Suppressor macrophage (primary cell): ENCODE measurements around the gene ZDHHC22.

Experiments used
- DNase-seq, 4 experiments: peaks; one replicate each; pipeline ENCODE4 v3.0.0-alpha.2; 2020 to 2022

ZDHHC22 gene

DNA sequence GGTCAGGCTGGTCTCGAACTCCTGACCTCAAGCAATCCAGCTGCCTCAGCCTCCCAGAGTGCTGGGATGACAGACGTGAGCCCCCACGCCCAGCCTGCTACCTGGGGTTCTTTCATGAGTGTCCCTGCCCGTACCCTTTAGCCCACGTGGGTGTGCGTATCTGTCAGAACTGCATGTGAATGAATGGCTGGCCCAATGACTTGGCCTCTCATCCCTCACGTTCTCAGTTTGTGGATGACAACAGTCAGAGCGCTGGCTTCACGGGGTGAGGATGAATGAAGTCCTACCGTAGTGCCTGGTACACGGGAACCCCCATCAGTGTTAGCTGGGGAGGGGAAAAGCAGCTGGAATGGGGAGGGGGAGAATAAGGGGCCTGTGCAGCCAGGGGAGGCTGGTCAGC is 16.1 kb upstream of the ZDHHC22 start:
- no peak for DNase-seq

DNA sequence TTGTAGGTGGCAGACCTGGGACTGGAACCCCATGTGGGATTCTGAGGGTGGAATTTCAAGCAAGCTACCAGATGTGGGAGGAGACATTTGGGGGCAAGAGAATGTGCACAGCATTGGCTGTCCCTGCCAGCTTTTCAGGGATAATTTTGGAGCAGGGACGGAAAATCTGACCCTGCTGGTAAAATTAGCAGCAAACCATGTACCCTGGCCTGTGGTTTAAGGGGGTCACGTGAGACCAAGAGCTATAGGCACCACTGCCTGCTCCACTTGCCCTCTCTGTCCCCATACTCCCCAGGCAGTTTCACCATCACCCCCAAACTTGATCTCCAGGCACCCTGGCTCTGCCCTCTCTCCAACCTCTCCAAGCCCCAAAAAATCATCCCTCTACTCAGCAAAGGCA is 13.5 kb upstream of the ZDHHC22 start:
- no peak for DNase-seq

DNA sequence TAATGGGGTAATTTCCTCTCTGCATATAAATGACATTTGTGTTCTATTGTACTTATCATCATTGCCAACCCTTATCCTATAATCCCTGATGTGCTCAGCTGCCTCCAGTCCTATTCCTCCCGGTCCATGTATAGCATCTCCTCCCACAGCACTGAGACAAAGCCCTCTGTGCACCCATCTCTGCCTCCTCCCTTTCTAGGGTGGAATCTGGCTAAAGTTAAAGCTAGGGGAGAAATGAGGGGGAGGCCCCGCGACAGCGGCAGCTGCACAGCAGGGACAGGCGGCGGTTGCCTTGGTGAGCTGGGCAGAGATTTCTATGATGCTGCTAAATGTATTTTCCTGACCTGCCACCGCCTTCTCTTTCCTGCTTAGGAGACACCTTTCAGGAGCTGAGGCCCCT is 12.8 kb upstream of the ZDHHC22 start:
- DNase-seq, result no peak

DNA sequence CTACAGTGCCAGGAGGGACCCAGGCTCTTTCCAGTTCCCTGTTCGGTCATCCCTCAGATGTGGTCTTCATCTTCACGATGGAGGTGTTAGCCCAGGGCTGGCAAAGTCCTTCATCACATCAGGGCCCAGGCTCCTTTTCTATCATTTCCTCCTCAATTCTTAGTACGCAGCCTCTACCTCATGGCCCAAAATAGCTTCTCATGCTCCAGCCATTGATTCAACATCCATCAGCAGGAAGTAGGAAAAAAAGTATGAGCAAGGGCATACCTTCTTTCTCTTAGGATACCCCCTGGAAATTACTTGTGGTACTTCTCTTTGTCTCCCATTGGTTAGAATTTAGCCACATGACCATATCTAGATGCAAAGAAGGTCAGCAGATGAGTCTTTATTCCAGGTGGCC is 12.2 kb upstream of the ZDHHC22 start:
- DNase-seq, result no peak

DNA sequence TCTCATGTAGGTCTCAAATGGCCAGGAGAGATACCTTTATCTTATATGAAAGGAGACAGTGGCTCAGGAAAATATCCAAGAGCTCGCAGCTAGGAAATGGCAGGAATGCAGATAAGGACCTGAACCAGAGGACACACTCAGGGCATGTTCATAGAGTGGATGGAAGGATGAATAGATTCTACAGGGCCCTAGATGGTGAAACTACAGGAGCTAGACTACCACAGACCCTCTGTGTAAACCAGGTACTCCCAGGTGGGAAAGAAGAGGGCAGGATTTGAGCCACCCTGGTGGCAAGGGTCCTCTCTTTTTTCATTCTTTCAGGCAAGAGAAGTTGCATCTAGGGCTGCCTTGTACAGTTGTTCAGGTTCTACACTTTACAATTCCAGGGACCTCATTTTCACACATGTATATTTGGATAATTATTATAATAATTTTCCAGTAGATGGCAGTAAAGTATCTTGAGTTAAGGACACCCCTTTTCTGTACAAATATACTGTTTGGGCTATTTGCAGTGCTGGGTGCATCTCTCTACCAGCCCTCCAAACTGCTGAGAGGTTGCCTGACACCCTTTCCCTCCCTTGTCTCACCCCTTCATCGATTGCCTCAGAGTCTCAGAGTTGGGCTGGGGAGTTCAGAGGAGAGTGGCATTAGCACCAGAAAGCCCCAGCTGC is 10.5 kb upstream of the ZDHHC22 start:
- DNase-seq, result peak in 2 of 4 experiments; percentile 59 to 77

DNA sequence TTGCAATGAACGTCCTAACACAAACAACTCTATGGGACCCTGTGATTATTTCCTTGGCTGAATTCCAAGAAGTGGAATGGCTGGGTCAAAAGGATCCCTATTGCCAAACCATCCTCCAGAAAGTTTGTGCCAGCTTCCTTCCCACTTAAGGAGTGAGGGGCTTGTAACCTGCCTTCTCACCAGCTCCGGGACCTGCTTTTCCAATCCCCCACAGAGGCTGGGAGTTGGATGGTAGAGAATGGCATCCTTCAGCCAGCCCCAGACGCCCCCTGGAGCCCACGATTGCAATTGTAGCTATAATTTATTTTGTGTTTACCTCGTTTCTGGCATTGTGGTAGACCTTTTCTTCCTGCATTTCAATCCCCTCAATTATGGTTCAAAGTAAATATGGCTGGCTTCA is 9.7 kb upstream of the ZDHHC22 start:
- DNase-seq, result peak; percentile 11 to 50 (median 28)

DNA sequence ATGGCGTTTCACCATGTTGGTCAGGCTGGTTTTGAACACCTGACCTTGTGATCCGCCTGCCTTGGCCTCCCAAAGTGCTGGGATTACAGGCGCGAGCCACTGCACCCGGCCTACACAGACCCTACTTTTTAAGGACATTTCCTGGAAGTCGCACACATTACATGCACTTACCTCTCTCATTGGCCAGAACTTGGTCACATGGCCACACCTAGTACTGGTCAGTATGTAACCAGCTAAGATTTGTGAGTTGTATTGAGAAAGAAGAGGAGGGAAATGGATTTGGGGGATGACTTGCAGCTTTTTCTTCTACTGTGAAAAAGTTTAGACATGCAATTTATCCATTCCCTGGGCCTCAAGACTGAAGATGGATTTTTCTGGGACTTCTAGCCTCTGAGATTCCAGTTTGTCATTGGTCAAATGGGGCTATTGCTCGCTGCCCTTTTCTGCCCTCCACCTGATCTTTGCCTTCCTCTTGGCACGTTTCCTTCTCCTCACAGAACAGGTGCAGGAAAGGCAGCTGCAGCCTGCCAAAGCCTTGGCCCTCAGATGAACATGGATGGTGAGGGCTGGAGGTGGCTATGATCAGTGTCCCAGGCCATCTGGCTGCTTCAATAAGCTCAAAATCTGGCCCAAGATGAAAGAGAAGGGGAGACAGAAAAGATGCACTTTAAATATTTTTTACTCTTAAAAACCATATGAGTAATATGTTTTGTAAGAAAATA is 7.1 kb upstream of the ZDHHC22 start:
- DNase-seq, result no peak

DNA sequence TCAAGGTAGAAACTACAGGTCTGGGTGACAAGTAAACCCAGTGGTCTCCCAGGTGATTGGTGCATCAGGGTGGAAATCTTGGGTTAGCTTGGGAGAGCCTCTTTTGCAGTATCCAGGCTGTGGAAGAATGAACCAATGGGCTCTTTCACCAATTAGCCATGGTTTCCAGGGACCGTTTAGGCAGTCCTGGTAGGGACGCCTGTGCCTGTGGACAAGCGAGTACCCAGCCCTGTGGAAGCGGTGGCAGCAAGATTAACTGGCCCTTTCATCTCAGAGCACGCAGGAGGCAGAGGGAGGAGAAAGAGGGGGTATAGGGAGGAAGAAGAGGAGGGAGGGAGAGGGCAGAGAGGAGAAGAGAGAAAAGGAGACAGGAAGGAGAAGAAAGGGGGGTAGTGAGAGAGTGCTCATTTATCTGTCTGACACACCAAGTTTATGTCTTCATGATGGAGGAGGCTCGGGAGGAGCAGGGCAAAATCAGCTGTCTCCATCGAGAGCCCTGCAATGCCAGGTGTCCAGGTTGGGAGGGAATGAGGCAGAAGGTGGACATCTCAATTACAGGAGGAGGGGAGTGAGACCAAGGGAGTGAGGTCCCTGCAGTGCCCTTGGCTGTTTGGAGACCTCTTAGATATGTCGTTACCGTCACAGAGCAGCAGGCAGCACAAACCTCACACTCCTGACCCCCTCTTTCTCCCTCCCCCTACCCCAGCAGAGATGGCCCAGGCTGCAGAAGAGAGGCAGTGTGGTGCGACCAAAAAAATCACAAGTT is 4.6 kb upstream of the ZDHHC22 start:
- DNase-seq, result no peak

DNA sequence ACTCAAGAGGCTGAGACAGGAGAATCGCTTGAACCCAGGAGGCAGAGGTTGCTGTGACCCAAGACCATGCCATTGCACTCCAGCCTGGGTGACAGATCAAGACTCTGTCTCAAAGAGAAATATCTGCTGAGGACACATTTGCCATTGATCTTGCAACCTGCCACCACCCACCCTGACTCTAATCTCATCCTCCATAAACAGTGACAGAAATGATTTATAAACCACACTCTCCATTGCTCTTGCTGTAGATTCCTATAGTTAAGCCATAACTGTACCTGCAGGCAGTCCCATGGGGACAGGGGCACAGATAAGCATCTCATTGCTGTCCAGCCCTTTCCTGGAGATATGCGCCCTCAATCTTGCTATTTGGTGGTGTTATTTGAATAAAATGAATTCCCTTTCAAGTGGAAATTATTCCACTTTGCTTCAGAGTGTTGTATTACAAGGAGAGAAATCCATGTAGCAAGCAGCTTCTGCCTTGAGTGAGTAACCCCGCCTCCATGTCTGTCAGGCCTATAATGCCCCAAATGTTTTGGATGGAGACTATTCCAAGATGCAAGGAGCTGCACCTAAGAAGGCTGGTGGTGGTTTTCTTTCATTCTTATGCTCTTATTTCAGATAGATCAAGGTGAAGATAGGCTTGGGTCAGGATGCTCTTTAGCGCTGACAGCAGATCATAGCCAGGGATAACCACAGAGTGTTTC is 3.0 kb upstream of the ZDHHC22 start:
- DNase-seq, result no peak

DNA sequence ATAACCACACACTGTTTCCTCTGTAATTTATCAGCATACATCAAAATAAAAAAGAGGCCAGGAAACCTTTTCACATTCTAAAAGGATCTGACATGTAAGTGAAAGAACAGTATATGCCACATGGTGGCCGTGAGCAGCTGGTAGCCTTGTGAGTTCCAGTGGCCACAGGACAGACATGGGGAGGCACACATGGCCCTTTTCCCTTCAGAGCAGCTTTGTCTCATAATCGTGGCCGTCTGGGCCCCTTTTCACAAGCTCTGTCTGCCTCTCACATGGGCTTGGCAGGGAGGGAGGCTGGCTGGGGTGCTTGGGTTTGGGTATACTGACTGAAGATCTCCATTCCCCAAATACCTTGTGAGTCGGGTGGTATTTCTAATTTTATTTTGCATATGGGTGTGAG is 1.5 kb upstream of the ZDHHC22 start:
- DNase-seq, result no peak

DNA sequence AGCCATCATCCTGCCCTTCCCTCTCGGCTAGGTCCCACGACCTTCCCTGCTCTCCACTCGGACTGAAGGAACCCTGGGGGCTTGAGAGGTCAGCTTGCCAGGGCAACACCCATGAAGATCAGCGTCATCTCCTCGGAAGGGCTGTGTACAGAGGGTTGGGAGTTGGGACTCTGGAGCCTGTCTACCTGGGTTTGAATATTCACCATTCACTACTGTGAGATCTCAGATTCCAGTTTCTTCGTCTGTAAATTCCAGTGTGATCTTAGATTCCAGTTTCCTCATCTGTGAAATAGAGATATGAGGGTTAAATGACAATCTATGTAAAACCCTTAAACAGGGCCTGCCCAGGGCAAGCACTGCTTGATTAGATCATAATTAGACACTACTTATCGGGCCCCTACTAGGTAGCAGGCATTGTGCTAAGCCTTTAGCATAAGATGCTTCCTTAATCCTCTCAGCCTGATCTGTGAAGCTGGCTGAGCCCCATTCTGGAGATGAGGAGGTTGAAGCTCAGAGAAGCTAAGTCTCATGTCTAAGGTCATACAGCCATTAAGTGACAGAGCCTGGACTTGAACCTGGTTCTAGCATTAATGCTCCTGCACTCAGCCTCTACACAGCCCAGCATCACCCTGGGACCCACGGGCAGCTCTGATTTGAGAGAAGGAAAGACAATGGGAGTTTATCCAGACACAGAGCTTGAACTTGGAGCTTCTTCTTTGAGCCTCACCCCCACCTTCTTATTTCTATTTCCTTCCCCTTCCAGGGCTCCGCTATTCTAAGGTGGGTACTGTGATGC is 612 bp upstream of the ZDHHC22 start:
- DNase-seq, result no peak

DNA sequence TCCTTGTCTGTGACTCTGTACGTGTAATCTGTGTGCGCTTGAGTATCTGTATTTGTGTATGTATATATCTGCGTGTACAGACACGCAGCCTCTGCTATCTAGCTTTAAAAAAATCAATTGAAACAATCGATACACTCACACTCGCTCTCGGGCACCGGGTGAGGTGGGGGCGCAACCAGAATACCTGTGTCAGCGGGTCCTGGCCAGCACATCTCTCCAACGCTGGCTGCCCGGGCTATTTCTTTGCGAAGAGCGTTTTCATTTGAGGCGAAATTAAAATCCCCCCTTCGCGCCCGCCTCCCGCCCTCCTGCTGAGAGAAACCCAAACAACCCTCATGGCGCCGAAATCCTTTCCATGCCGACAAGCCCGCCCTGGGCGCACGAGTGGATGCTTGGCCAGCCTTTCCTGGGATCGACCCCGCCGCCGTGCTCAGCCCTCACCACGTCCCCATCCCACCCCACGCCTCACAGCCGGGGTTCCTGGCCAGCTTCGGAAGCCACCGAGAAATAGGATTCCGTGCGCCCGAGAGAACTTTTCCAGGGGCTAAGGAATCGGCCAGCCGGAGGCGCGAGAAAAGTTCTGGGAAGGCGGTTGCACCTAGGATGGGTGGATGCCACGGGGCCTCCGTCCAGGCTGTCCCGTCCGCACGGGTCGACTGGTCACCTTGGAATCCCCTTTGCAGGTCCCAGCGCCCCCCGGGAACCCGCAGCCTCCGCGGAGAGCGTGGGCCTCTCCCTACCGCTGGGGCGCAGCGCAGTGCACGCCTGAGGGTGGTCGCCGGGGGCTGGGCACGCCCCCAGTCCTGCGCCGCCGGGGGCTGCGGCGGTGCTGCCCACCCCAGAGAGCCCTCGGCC is 1.0 kb downstream of the ZDHHC22 start:
- no peak for DNase-seq

DNA sequence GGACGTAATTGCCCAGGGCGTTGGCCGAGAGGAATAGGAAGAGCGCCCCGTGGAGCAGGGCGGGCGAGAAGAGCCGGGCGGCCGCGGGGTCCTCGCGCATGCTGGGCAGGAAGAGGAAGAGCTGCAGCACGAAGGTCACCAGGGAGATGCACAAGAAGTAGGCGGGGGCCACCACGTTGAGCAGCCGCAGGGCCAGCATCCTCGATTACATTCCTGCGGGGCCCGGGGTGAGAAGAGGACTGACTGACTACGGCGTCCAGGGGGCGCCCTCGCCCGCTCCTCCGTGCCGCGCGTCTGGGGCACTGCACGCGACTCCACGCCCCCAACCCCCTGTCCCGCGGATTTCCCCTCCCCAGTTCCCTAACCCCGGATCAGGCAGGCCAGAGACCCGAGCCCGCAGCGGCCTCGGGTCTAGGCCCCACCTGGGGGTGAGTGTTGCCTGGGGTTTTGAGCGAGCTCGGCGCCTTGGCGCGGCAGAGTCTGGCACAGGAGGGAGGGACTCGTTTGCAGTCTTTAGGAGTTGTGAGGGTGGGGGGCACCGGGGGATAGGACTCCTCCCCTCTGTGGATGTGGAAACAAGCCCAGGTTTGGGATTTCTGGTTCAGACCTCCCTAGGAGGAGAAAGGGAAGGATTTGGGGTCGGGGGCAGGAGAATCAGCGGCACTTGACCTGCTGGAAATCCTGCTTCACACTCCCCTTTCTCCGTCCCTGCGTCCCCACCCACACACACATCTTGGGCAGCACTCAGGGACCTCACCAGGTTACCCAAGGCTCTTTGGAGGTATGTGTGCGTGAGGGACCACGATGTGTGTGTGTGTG is 1.8 kb downstream of the ZDHHC22 start:
- DNase-seq, result peak in 3 of 4 experiments; percentile 33 to 55 (median 46)

DNA sequence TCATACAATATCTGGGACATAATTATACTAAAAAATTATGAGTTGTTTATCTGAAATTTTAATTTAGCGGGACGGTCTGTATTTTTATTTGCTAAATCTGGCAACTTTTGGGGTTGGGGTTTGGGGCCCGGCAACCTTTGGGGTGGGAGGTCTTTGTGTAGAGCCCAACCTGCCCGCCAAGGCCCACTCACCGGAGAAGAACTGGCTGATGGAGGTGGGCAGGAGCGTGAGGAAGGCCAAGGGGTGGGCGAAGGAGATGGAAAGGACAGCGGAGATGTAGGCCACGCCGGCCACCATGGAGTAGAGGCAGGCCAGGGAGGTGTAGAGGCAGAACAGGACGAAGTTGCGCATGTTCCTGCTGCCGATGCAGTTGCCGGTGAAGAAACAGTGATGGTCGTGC is 2.6 kb downstream of the ZDHHC22 start:
- no peak for DNase-seq

DNA sequence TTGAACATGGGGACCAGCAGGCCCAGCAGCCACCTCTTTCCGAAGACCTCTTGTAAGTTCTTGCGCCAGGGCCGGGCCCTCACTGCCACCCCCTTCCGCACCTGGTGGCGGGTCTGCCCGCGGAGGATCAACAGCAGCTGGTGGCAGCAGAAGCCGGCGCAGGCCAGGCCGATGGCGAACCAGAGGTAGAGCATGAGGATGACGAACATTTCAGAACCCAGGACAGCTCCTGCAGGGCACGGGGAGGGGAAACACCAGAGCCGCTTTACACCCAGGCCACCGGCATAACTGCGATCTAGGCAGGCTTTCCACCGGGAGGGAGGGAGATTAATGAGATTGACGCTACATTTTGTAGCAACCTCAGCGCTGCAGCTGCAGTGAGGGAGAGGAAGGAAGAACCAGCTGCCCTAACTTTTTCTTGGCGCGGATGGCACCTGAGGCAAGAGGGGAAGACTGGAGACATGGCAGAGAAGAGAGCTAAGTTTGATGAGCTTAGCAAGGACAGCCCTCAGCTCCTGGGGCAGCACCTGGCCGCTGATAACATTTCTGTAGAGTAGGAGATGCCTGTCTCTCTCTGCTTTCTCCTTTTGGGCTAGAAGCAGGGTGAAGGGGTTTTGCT is 7.8 kb downstream of the ZDHHC22 start:
- peak; percentile 69 to 84 (median 75) for DNase-seq

DNA sequence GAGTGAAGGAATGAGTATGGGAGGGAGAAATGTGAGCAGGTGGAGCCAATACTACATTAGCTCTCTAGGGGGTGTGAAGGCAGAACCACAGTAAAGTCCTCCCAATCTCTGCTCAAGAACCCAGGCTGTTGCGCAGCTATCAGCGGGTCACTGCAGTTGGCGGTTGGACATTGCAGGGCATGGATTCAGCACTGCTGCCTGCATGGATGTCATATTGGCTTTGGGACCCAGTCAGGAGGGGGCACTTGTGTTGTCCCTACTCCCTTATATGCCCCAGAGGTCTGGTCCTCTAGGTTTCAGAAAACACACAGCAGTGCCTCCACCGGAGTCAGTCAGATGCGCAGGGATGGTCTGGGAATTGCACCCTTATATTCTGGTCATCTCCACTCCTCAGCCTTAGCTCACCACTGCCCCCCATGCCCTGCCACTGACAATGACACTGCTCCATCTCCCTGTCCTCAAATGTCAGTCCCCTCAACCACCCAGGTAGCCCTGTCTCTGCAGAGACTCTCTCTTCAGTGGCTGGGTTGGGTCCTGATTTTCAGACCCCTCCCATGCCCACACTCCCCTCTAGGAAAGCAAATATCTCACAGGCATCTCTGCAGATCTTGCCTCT is 9.6 kb downstream of the ZDHHC22 start:
- DNase-seq, result no peak

DNA sequence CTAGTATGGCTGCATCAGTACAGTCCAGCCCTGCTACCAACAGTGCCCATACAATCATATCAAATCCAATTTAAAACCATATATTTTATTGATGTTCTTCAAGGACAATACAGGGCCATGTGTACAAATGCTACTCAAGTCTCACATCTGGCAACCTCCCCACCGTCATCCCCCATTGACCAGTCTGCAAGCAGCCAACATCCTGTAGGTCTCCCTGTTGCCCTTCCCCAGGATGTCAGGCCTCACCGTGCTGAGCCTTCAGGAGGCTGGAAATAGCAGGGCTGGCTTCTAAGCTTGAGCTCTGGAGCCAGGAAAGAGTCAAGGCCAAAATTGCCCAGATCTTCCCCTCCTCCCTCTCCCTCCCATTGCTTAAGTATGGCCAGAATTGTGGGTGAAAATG is 10.4 kb downstream of the ZDHHC22 start:
- DNase-seq, result no peak

DNA sequence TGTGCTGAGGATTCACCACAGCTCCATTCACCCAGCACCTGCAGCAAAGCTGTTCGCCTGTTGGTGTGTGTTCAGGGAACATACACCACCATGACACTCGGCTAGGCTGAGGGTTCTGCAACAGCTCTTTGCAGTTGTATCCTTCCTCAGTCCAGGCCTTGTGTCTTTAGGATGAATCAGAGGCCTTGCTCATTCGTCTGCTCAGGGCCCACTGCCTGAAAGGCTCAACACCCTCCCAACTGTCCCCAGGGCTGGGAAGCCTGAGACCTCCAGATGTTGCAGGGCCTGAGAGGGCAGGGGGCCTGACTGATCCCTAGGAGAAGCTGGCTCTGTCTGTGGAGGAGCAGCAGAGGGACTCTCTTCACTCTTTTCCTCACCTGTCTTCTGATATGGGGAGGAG is 11.2 kb downstream of the ZDHHC22 start:
- DNase-seq, result no peak

DNA sequence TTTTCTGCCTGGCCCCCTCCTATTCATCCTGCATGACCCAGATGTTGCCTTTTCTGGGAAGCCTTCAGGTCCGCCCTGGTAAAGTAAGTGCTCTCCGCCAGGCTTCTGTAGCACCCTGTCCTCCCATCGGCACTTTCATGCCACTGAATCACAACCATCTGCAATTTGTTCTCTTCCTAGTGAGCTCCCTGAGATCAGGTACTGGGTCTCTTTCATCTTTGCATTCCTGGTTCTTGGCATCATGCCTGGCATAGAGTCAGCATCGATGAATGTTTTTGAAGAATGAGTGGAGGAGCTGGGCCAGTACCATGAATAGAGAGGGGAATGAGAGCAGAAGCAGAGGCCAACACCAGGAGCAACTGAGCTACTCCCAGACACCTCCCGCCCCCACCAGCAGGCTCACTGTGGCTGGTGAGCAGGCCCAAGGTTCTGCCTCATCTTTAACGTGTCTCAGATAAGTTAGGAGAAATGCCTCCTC is 13.1 kb downstream of the ZDHHC22 start:
- DNase-seq, result no peak
